ENCODE measurements around the gene TRABD2B.
A peak's percentile ranks its signal among the peaks of the same experiment; 100 is the strongest.

The TRABD2B gene

GRCh38 chr1:47751193-47751592 lies 246.0 kb downstream of the TRABD2B start:
- no peak for DNase-seq

- DNase-seq, result no peak
Measured at GRCh38 chr1:47745715-47746609, 251.2 kb downstream of the TRABD2B start.

- DNase-seq, result no peak
Measured at GRCh38 chr1:47742890-47743760, 254.1 kb downstream of the TRABD2B start.

GRCh38 chr1:47738560-47739182 lies 258.5 kb downstream of the TRABD2B start:
- no peak for DNase-seq

- no peak for DNase-seq
Measured at GRCh38 chr1:47732489-47732888, 264.7 kb downstream of the TRABD2B start.

- no peak for DNase-seq
Measured at GRCh38 chr1:47731730-47732129, 265.5 kb downstream of the TRABD2B start.

GRCh38 chr1:47729685-47730084 lies 267.5 kb downstream of the TRABD2B start:
- DNase-seq, result no peak

- DNase-seq, result no peak
Measured at GRCh38 chr1:47727697-47728085, 269.5 kb downstream of the TRABD2B start.

GRCh38 chr1:47727051-47727696 lies 270.0 kb downstream of the TRABD2B start:
- no peak for DNase-seq

GRCh38 chr1:47725992-47726855 lies 271.0 kb downstream of the TRABD2B start:
- peak; percentile 67 for DNase-seq

- DNase-seq, result no peak
Measured at GRCh38 chr1:47725511-47725991, 271.6 kb downstream of the TRABD2B start.

- no peak for DNase-seq
Measured at GRCh38 chr1:47725000-47725473, 272.1 kb downstream of the TRABD2B start.

GRCh38 chr1:47724432-47724999 lies 272.7 kb downstream of the TRABD2B start:
- DNase-seq, result no peak

- DNase-seq, result no peak
Measured at GRCh38 chr1:47722909-47723580, 274.1 kb downstream of the TRABD2B start.

- DNase-seq, result no peak
Measured at GRCh38 chr1:47722101-47722500, 275.1 kb downstream of the TRABD2B start.

GRCh38 chr1:47720111-47720510 lies 277.1 kb downstream of the TRABD2B start:
- no peak for DNase-seq

GRCh38 chr1:47717341-47717740 lies 279.8 kb downstream of the TRABD2B start:
- no peak for DNase-seq

GRCh38 chr1:47713975-47714767 lies 283.0 kb downstream of the TRABD2B start:
- DNase-seq, result no peak

- no peak for DNase-seq
Measured at GRCh38 chr1:47713333-47713953, 283.7 kb downstream of the TRABD2B start.
